PC-3 (cell line): Measurements from ENCODE around the gene VTN. TPM values are rescaled to one million over a fixed set of nuclear protein-coding genes. Genes with fewer than 3 reads are reported as not detected.

Experiments used
- ATAC-seq: fragments of 200-7000 bp; cut with Tn5 transposase; 2 replicates; pipeline ENCODE4 v1.9.1; 2020; ENCODE audit warnings: mild to moderate bottlenecking, moderate library complexity
- BruUV-seq: library from RNA; stranded (reverse); fragments of 400-500 nt; replicated peaks from 2 replicates; lab custom pipeline; 2021; lab: Mats Ljungman, UMichigan
- CTCF ChIA-PET: fragments of 300-600 bp; sonication (Branson Sonifier 250); formaldehyde crosslinking; loops from one replicate; lab custom pipeline; 2022; ENCODE audit warnings: antibody characterized with exemption; lab: Charles Lee
- POLR2A ChIA-PET: fragments of 300-600 bp; sonication (Branson Sonifier 250); formaldehyde crosslinking; loops from one replicate; lab custom pipeline; 2022; ENCODE audit warnings: antibody characterized with exemption; ENCODE audit not compliant: unreplicated experiment; lab: Charles Lee
- DNase-seq: peaks from one replicate; pipeline ENCODE4 v3.0.0-alpha.2; 2015
- H2AFZ ChIP-seq: fragments of 300-600 bp; sonication (generic); 2 replicates; pipeline ENCODE4 v1.6.0; 2016; ENCODE audit warnings: antibody characterized with exemption, low read length
- H3F3A ChIP-seq: fragments of 300-600 bp; sonication (generic); one replicate; pipeline ENCODE4 v1.6.0; 2017; ENCODE audit warnings: antibody characterized with exemption, low read length, control low read depth, mild to moderate bottlenecking; ENCODE audit not compliant: unreplicated experiment
- H3K27ac ChIP-seq: fragments of 300-600 bp; sonication (generic); 2 replicates; pipeline ENCODE4 v1.5.1; 2016; ENCODE audit warnings: mild to moderate bottlenecking, low read length
- H3K27me3 ChIP-seq: fragments of 300-600 bp; sonication (generic); 2 replicates; pipeline ENCODE4 v1.6.1; 2016; ENCODE audit warnings: low read length, mixed read lengths
- H3K36me3 ChIP-seq: fragments of 300-600 bp; sonication (generic); 2 replicates; pipeline ENCODE4 v1.6.1; 2016; ENCODE audit warnings: low read depth, mixed run types, low read length, mixed read lengths
- H3K4me1 ChIP-seq: fragments of 300-600 bp; sonication (generic); 2 replicates; pipeline ENCODE4 v1.5.1; 2016; ENCODE audit warnings: low read length; ENCODE audit not compliant: insufficient read depth
- H3K4me2 ChIP-seq: fragments of 300-600 bp; sonication (generic); 2 replicates; pipeline ENCODE4 v1.6.0; 2016; ENCODE audit warnings: low read length
- H3K4me3 ChIP-seq: fragments of 300-600 bp; sonication (generic); 2 replicates; pipeline ENCODE4 v1.5.1; 2016; ENCODE audit warnings: mild to moderate bottlenecking, low read length, mixed read lengths
- H3K79me2 ChIP-seq: fragments of 300-600 bp; sonication (generic); 2 replicates; pipeline ENCODE4 v1.6.1; 2017; ENCODE audit warnings: low read length, mixed read lengths
- H3K9ac ChIP-seq: fragments of 300-600 bp; sonication (generic); 2 replicates; pipeline ENCODE4 v1.6.0; 2016; ENCODE audit warnings: mild to moderate bottlenecking, low read length
- H3K9me2 ChIP-seq: fragments of 300-600 bp; sonication (generic); replicated peaks from 2 replicates; pipeline ENCODE4 v1.6.1; 2016; ENCODE audit warnings: mixed run types, low read length, mixed read lengths
- H3K9me3 ChIP-seq: fragments of 300-600 bp; sonication (generic); 2 replicates; pipeline ENCODE4 v1.6.1; 2016; ENCODE audit warnings: low read length, mixed read lengths
- H4K20me1 ChIP-seq: fragments of 300-600 bp; sonication (generic); 2 replicates; pipeline ENCODE4 v1.6.1; 2016; ENCODE audit warnings: low read length, mixed read lengths
- CTCF ChIP-seq: fragments of 300-600 bp; sonication (generic); conservative IDR thresholded peaks from 2 replicates; pipeline ENCODE4 v1.5.1; 2017; ENCODE audit warnings: antibody characterized with exemption, low read depth, mild to moderate bottlenecking, low read length
- EZH2 ChIP-seq: fragments of 300-600 bp; sonication (generic); IDR thresholded peaks from one replicate; pipeline ENCODE4 v1.6.1; 2017; ENCODE audit warnings: antibody characterized with exemption, mild to moderate bottlenecking, low read length; ENCODE audit not compliant: unreplicated experiment
- EZH2phosphoT487 ChIP-seq: fragments of 300-600 bp; sonication (generic); IDR thresholded peaks from 2 replicates; pipeline ENCODE4 v1.6.1; 2018; ENCODE audit warnings: mild to moderate bottlenecking, antibody characterized with exemption, low read length, borderline replicate concordance
- intact Hi-C: fragments of 100-400 bp; cut with micrococcal nuclease; formaldehyde crosslinking; loops from 2 replicates; pipeline ENCODE4 v1.9.0; 2023
- total RNA-seq: library from RNA; depleted of rRNA; stranded (reverse); fragments of >200 nt; gene quantifications from 2 replicates; pipeline ENCODE4 v1.2.3, GENCODE V29; 2014

Gene VTN
- total RNA-seq, 1 experiment from 2014 or later: not detected

DNA sequence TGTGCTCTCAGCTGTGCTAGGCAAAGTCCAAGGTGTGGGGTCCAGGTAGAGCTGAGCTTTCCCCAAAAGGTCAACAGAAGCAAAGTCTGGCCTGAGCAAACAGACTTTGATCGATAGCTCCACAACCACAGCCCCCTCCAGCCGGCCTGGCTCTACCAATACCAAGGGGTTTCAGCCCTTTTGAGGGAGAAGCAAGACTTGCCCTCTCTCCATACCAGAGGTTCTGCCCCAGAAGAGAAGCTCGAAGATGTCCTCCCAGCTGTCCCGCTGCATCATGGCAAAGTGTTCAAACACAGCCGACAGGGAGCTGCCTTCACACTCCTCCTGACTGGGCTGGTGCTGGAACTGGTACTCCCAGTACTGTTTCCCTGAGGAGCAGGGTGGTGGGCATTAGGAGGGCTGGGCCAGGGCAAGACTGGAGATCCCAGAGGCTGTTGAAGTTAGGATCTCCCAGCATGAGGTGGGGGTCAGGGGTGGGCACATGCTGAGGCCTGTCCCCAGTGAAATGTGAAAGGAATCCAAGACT is 1.7 kb downstream of the VTN start:
- no TSS peak for BruUV-seq
- no peak for ATAC-seq
- POLR2A ChIA-PET: no interaction called here

DNA sequence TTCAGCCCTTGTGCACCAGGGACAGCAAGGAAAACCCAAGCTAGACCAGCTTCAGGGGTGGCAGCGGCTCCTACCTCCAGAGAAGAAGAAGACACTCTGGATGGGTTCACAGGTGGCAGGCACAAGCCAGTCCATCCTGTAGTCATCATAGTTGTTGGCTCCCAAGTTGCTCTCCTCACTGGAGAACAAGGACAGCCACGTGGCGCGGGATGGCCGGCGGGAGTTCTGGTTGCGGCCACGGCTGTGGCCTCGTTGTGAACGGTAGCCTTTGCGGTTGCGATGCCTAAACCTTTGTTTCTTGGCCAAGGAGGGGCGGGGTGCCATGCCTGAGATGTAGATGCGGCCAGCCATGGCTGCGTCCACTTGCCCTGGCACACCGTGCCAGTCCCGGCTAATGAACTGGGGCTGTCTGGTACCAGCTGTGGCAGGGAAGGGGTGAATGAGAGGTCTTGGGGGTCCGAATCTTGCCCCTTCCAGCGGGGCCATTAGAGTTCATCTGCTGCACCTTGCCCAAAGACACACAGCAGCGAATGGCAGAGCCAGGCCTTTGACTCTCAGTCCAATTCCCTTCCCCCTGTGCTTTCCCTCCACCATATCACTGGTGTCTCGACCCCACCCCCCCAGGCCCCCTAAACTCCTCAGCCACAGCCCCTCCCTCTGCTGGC is 2.3 kb downstream of the VTN start:
- Histone ChIP-seq H2AFZ (no peak overlapping the region), H3K79me2 (no peaks in the 10 kb centered on the region), H3K4me2 (no peak overlapping the region), H3K9me2 (no peaks in the 10 kb centered on the region), H3K27ac (no peak overlapping the region), H3K4me3 (no peak overlapping the region), H3K4me1 (no peaks in the 10 kb centered on the region), H3K9me3 (no peaks in the 10 kb centered on the region), H3F3A (no peaks in the 10 kb centered on the region), H3K36me3 (no peaks in the 10 kb centered on the region), H3K27me3 (no peaks in the 10 kb centered on the region), H4K20me1 (no peaks in the 10 kb centered on the region), H3K9ac (no peak overlapping the region)
- ChIA-PET CTCF (interaction anchor here (0.6 kb wide), 1 partner anchor 1149 kb away, joined by 4 read pairs; no protein-coding TSS in a partner anchor), POLR2A (no interaction called here)
- no peak for DNase-seq
- intact Hi-C loops: loop anchor here (2.0 kb wide), 1 partner anchor 49 kb away; no protein-coding TSS in a partner anchor
- no peak for ATAC-seq
- TF ChIP-seq EZH2phosphoT487 (no peak), EZH2 (no peak), CTCF (no peak)
- no TSS peak for BruUV-seq

More for the DNA sequence above, 1.7 kb downstream of the VTN start:
- H3K36me3 ChIP-seq: no peaks in the 10 kb centered on the region
- H3K4me3 ChIP-seq: no peak overlapping the region
- H3F3A ChIP-seq: no peaks in the 10 kb centered on the region
- intact Hi-C loops: no loop called here
- no peaks in the 10 kb centered on the region for H3K27me3 ChIP-seq
- TF ChIP-seq EZH2 (no peak), EZH2phosphoT487 (no peak), CTCF (no peak)
- H3K27ac ChIP-seq: no peak overlapping the region
- H3K9me3 ChIP-seq: no peaks in the 10 kb centered on the region
- no peak overlapping the region for H3K4me2 ChIP-seq
- CTCF ChIA-PET: interaction anchor here (0.6 kb wide), 1 partner anchor 1150 kb away, joined by 4 read pairs; no protein-coding TSS in a partner anchor
- DNase-seq: no peak
- H3K79me2 ChIP-seq: no peaks in the 10 kb centered on the region
- no peaks in the 10 kb centered on the region for H3K4me1 ChIP-seq
- H3K9me2 ChIP-seq: no peaks in the 10 kb centered on the region
- no peaks in the 10 kb centered on the region for H4K20me1 ChIP-seq
- H2AFZ ChIP-seq: no peak overlapping the region
- H3K9ac ChIP-seq: no peak overlapping the region

GRCh38 chr17:28366605-28367004 is 3.5 kb downstream of the VTN start:
- POLR2A ChIA-PET: no interaction called here
- Histone ChIP-seq H3K9me2 (no peaks in the 10 kb centered on the region), H3K9me3 (no peaks in the 10 kb centered on the region), H3K27ac (no peak overlapping the region), H3K9ac (no peak overlapping the region), H3F3A (no peaks in the 10 kb centered on the region), H4K20me1 (no peaks in the 10 kb centered on the region), H3K36me3 (no peaks in the 10 kb centered on the region), H2AFZ (no peak overlapping the region), H3K4me3 (no peak overlapping the region), H3K27me3 (no peaks in the 10 kb centered on the region), H3K4me2 (no peak overlapping the region), H3K4me1 (no peaks in the 10 kb centered on the region), H3K79me2 (no peaks in the 10 kb centered on the region)
- no TSS peak for BruUV-seq
- TF ChIP-seq EZH2phosphoT487 (no peak), CTCF (no peak), EZH2 (no peak)
- no peak for ATAC-seq
- no peak for DNase-seq
- intact Hi-C loops: loop anchor here (2.0 kb wide), 1 partner anchor 50 kb away; no protein-coding TSS in a partner anchor
- CTCF ChIA-PET: no interaction called here
